Measurements from ENCODE around the gene DPYSL4. TPM values are rescaled to one million over a fixed set of nuclear protein-coding genes. Genes with fewer than 3 reads are reported as not detected.
A peak's percentile ranks its signal among the peaks of the same experiment; 100 is the strongest.

Gene DPYSL4
- total and polyA plus RNA-seq, 2 of the 4 experiments (the other 2 are of a cell fraction): 8.1 to 30.5 TPM

GRCh38 chr10:132187430-132188138 lies 836 bp downstream of the DPYSL4 start:
- CTCF ChIA-PET: no interaction called here
- Histone ChIP-seq H2BK120ac (ENCODE audit: low read depth, low read length) (no peak overlapping the region), H3K23ac (ENCODE audit: low read depth, low read length) (no peak overlapping the region), H2AFZ (replicated peaks; ENCODE audit: low read length, poor library complexity) (peak overlapping the region; percentile 41), H3K56ac (ENCODE audit: extremely low read depth, insufficient read depth, low read length) (no peak overlapping the region), H4K20me1 (ENCODE audit: insufficient read depth, low read length) (peaks cover 21% of the 10 kb centered on the region), H3K18ac (ENCODE audit: low read depth, low read length) (no peak overlapping the region), H3K9ac (ENCODE audit: low read depth, low read length) (peak overlapping the region; percentile 63), H3K36me3 (ENCODE audit: control insufficient read depth, insufficient read depth, low read length) (peaks cover 7% of the 10 kb centered on the region), H4K91ac (ENCODE audit: insufficient read depth, low read depth, low read length) (no peak overlapping the region), H3K9me1 (ENCODE audit: insufficient read depth, low read length) (no peaks in the 10 kb centered on the region), H3K4me1 (ENCODE audit: control insufficient read depth, insufficient read depth, low read length) (peaks cover 4% of the 10 kb centered on the region; the same call in 1 of the 2 replicates), H2AK9ac (replicated peaks; ENCODE audit: low read depth, low read length, poor library complexity) (no peak overlapping the region), H3K14ac (replicated peaks; ENCODE audit: low read depth, low read length) (no peak overlapping the region), H2AK5ac (ENCODE audit: low read depth, low read length) (no peak overlapping the region), H2BK20ac (ENCODE audit: low read depth, low read length) (no peak overlapping the region), H2BK15ac (ENCODE audit: low read depth, low read length) (no peak overlapping the region), H3K27ac (ENCODE audit: insufficient read depth, low read length) (peak overlapping the region; percentile 14; the same call in 1 of the 2 replicates), H3K4me2 (ENCODE audit: low read depth, low read length) (peak overlapping the region; percentile 82), H4K8ac (ENCODE audit: low read depth in 2 of 2, low read length in 2 of 2) (no peak overlapping the region), H3K79me1 (ENCODE audit: low read depth in 1 of 2, low read length in 2 of 2) (peaks cover 0 to 3% of the 10 kb centered on the region in 2 experiments; a peak in 1 of 4 replicates), H3K4ac (ENCODE audit: low read depth, low read length) (no peak overlapping the region), H2BK5ac (ENCODE audit: low read depth, low read length, poor library complexity, severe bottlenecking) (no peak overlapping the region), H3K27me3 (ENCODE audit: control insufficient read depth, insufficient read depth, low read length) (peaks cover 30% of the 10 kb centered on the region), H3K4me3 (ENCODE audit: insufficient read depth, low read depth, low read length) (peak overlapping the region; percentile 92), H3K9me3 (ENCODE audit: control insufficient read depth, insufficient read depth, low read length) (no peaks in the 10 kb centered on the region), H4K5ac (ENCODE audit: low read depth, low read length) (no peak overlapping the region)
- in situ Hi-C loops (cut with MboI; ENCODE audit: low sequenced_read_pairs): no loop called here
- peak; percentile 20; the same call in 1 of the 2 replicates for TF ChIP-seq MAZ (IDR thresholded peaks at IDR 0.05; ENCODE audit: borderline replicate concordance, low read depth, low read length)
- TF ChIP-seq RCOR1 (IDR thresholded peaks at IDR 0.05; ENCODE audit: insufficient replicate concordance, low read length): no peak
- no peak for DNase-seq
- peak; percentile 38 for ATAC-seq (ENCODE audit: low read depth)
- dilution Hi-C loops (cut with HindIII; ENCODE audit: low sequenced_read_pairs, unreplicated experiment): no loop called here
- no TSS peak for BruUV-seq (replicated peaks)
- 1% methylated on average over 17 of the region's 58 CpGs; no CpG with 5 or more reads in 1 of the 2 experiments for WGBS, 2 experiments (ENCODE audit: extremely low coverage in 2 of 2, insufficient read length in 1 of 2)
- POLR2A ChIA-PET (ENCODE audit: unreplicated experiment): no interaction called here
- intact Hi-C loops (cut with micrococcal nuclease): no loop called here

All from IMR-90 (cell line).